Measurements from ENCODE around the gene TSPEAR. TPM values are rescaled to one million over a fixed set of nuclear protein-coding genes. Genes with fewer than 3 reads are reported as not detected.
"Not testable (repeated sequence)": the region's sequence is repeated elsewhere in the genome, so short reads cannot be mapped to it uniquely, and the experiment has no call there.

The TSPEAR gene
- polyA plus RNA-seq, 4 donors: 0.09 to 0.53 (median 0.27) TPM; not detected in 1

GRCh38 chr21:44589094-44589493 lies 122.3 kb downstream of the TSPEAR start:
- DNase-seq (no peak), FAIRE-seq (no peak)
- peaks cover 0 to 7% (median 6%) of the 10 kb centered on the region in 3 donors for H3K27me3 ChIP-seq (ENCODE audit: control insufficient read depth in 3 of 3, insufficient read depth in 3 of 3, low read length in 3 of 3)
- H3K4me1 ChIP-seq (ENCODE audit: control insufficient read depth in 3 of 3, insufficient read depth in 2 of 3, low read depth in 1 of 3, low read length in 2 of 3): no peaks in the 10 kb centered on the region
- H3K36me3 ChIP-seq (ENCODE audit: control insufficient read depth in 3 of 3, insufficient read depth in 2 of 3, low read depth in 1 of 3, low read length in 3 of 3): no peaks in the 10 kb centered on the region
- 89 to 93% (median 90%) methylated on average over 2 of the region's 2 CpGs for WGBS, 3 donors
- H3K4me3 ChIP-seq (ENCODE audit: low read depth in 1 of 3, low read length in 3 of 3): no peak overlapping the region
- H3K27ac ChIP-seq (ENCODE audit: low read depth in 1 of 3, low read length in 2 of 3): no peak overlapping the region
- H3K9me3 ChIP-seq (ENCODE audit: control insufficient read depth in 2 of 2, insufficient read depth in 1 of 2, low read depth in 1 of 2, low read length in 1 of 2): no peaks in the 10 kb centered on the region

GRCh38 chr21:44585892-44586291 lies 125.5 kb downstream of the TSPEAR start:
- FAIRE-seq (no peak), DNase-seq (no peak)
- WGBS, 3 donors: 63 to 86% (median 82%) methylated on average over 3 of the region's 3 CpGs
- Histone ChIP-seq H3K27ac (ENCODE audit: low read depth in 1 of 3, low read length in 2 of 3) (no peak overlapping the region), H3K27me3 (ENCODE audit: control insufficient read depth in 3 of 3, insufficient read depth in 3 of 3, low read length in 3 of 3) (peaks cover 0 to 7% (median 0%) of the 10 kb centered on the region in 3 donors), H3K9me3 (ENCODE audit: control insufficient read depth in 2 of 2, insufficient read depth in 1 of 2, low read depth in 1 of 2, low read length in 1 of 2) (peaks cover 0 to 5% of the 10 kb centered on the region in 2 donors), H3K4me1 (ENCODE audit: control insufficient read depth in 3 of 3, insufficient read depth in 2 of 3, low read depth in 1 of 3, low read length in 2 of 3) (no peaks in the 10 kb centered on the region), H3K36me3 (ENCODE audit: control insufficient read depth in 3 of 3, insufficient read depth in 2 of 3, low read depth in 1 of 3, low read length in 3 of 3) (no peaks in the 10 kb centered on the region), H3K4me3 (ENCODE audit: low read depth in 1 of 3, low read length in 3 of 3) (no peak overlapping the region)

DNA sequence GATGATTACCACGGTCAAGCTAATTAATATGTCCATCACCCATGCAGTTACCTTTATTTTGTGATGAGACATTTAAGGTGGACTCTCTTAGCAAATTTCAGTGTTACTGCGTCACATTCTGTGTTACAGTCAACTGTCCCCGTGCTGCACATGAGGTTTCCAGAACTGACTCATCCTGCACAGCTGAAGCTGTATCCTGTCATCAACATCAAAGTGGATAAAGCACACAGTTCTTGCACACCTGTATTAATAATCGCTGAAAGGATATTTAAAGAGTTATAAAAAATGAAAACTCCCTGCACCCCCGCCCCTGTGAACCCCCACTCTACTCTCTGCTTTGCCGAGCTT lies 127.6 kb downstream of the TSPEAR start:
- no peaks in the 10 kb centered on the region for H3K4me1 ChIP-seq (ENCODE audit: control insufficient read depth in 3 of 3, insufficient read depth in 2 of 3, low read depth in 1 of 3, low read length in 2 of 3)
- H3K4me3 ChIP-seq (ENCODE audit: low read depth in 1 of 3, low read length in 3 of 3): no peak overlapping the region
- H3K27me3 ChIP-seq (ENCODE audit: control insufficient read depth in 3 of 3, insufficient read depth in 3 of 3, low read length in 3 of 3): peaks cover 0 to 3% (median 0%) of the 10 kb centered on the region in 3 donors
- no peaks in the 10 kb centered on the region for H3K36me3 ChIP-seq (ENCODE audit: control insufficient read depth in 3 of 3, insufficient read depth in 2 of 3, low read depth in 1 of 3, low read length in 3 of 3)
- 58 to 70% (median 64%) methylated on average over 6 of the region's 6 CpGs for WGBS, 3 donors
- H3K9me3 ChIP-seq (ENCODE audit: control insufficient read depth in 2 of 2, insufficient read depth in 1 of 2, low read depth in 1 of 2, low read length in 1 of 2): peaks cover 0 to 5% of the 10 kb centered on the region in 2 donors
- no peak overlapping the region for H3K27ac ChIP-seq (ENCODE audit: low read depth in 1 of 3, low read length in 2 of 3)
- DNase-seq (no peak), FAIRE-seq (no peak)

GRCh38 chr21:44583089-44583799 lies 128.1 kb downstream of the TSPEAR start:
- DNase-seq: no peak
- 37 to 48% (median 46%) methylated on average over 11 of the region's 11 CpGs for WGBS, 3 donors
- no peak overlapping the region for H3K27ac ChIP-seq (ENCODE audit: low read depth in 1 of 3, low read length in 2 of 3)
- no peaks in the 10 kb centered on the region for H3K36me3 ChIP-seq (ENCODE audit: control insufficient read depth in 3 of 3, insufficient read depth in 2 of 3, low read depth in 1 of 3, low read length in 3 of 3)
- no peaks in the 10 kb centered on the region for H3K4me1 ChIP-seq (ENCODE audit: control insufficient read depth in 3 of 3, insufficient read depth in 2 of 3, low read depth in 1 of 3, low read length in 2 of 3)
- H3K4me3 ChIP-seq (ENCODE audit: low read depth in 1 of 3, low read length in 3 of 3): no peak overlapping the region
- no peak for FAIRE-seq
- peaks cover 0 to 3% (median 0%) of the 10 kb centered on the region in 3 donors for H3K27me3 ChIP-seq (ENCODE audit: control insufficient read depth in 3 of 3, insufficient read depth in 3 of 3, low read length in 3 of 3)
- peaks cover 0 to 10% of the 10 kb centered on the region in 2 donors for H3K9me3 ChIP-seq (ENCODE audit: control insufficient read depth in 2 of 2, insufficient read depth in 1 of 2, low read depth in 1 of 2, low read length in 1 of 2)

DNA sequence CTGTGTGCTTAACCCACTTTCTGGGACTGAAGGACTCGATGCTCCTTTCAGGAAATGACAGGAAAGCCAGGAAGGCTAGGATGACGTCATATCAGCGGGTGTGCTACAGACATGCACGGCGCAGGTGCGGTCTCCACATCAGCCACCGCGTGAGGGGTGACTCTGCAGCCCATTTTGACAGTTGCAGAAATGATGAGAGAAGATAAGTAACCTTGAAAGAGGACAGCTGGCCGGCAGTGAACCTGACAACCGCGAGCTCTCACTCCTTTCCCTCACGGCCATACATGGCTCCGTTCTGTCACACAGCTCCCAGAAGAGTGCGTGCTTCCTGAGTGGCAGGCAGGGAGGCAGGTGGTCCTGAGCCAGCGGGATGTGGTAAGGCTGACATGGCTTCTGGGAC lies 129.3 kb downstream of the TSPEAR start:
- Histone ChIP-seq H3K4me1 (ENCODE audit: control insufficient read depth in 3 of 3, insufficient read depth in 2 of 3, low read depth in 1 of 3, low read length in 2 of 3) (no peaks in the 10 kb centered on the region), H3K9me3 (ENCODE audit: control insufficient read depth in 2 of 2, insufficient read depth in 1 of 2, low read depth in 1 of 2, low read length in 1 of 2) (peaks cover 0 to 14% of the 10 kb centered on the region in 2 donors), H3K36me3 (ENCODE audit: control insufficient read depth in 3 of 3, insufficient read depth in 2 of 3, low read depth in 1 of 3, low read length in 3 of 3) (no peaks in the 10 kb centered on the region), H3K4me3 (ENCODE audit: low read depth in 1 of 3, low read length in 3 of 3) (no peak overlapping the region), H3K27ac (ENCODE audit: low read depth in 1 of 3, low read length in 2 of 3) (no peak overlapping the region), H3K27me3 (ENCODE audit: control insufficient read depth in 3 of 3, insufficient read depth in 3 of 3, low read length in 3 of 3) (peaks cover 0 to 3% (median 0%) of the 10 kb centered on the region in 3 donors)
- DNase-seq: no peak
- no peak for FAIRE-seq
- WGBS, 3 donors: 76 to 80% (median 77%) methylated on average over 14 to 15 of the region's 15 CpGs

DNA sequence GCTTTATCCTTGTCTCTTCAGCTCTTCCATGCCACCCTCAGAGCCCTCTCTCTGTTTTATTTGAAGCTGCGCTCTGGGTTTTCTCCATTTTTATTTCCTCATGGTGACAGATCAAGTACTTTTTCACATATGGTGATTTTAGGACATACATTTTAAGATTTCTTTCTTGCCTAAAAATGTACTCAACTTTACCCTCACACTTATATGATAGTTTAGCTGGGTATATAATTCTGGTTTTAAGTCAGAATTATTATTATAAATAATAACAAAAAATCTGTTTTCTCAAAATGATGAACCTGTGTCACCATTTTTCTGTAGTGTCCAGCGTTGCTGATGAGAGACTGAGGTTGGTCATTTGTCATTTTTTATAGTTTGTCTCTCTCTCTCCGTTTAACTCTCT lies 130.2 kb downstream of the TSPEAR start:
- FAIRE-seq (no peak), DNase-seq (no peak)
- WGBS, 3 donors: 83 to 91% (median 88%) methylated on average over 3 of the region's 3 CpGs
- H3K27ac ChIP-seq (ENCODE audit: low read depth in 1 of 3, low read length in 2 of 3): no peak overlapping the region
- no peaks in the 10 kb centered on the region for H3K36me3 ChIP-seq (ENCODE audit: control insufficient read depth in 3 of 3, insufficient read depth in 2 of 3, low read depth in 1 of 3, low read length in 3 of 3)
- peaks cover 0 to 3% (median 0%) of the 10 kb centered on the region in 3 donors for H3K27me3 ChIP-seq (ENCODE audit: control insufficient read depth in 3 of 3, insufficient read depth in 3 of 3, low read length in 3 of 3)
- no peaks in the 10 kb centered on the region for H3K4me1 ChIP-seq (ENCODE audit: control insufficient read depth in 3 of 3, insufficient read depth in 2 of 3, low read depth in 1 of 3, low read length in 2 of 3)
- H3K9me3 ChIP-seq (ENCODE audit: control insufficient read depth in 2 of 2, insufficient read depth in 1 of 2, low read depth in 1 of 2, low read length in 1 of 2): peaks cover 0 to 19% of the 10 kb centered on the region in 2 donors
- no peak overlapping the region for H3K4me3 ChIP-seq (ENCODE audit: low read depth in 1 of 3, low read length in 3 of 3)

- 22 to 37% (median 27%) methylated on average over 18 to 19 of the region's 19 CpGs for WGBS, 3 donors
- not testable (repeated sequence) for H3K36me3 ChIP-seq (ENCODE audit: control insufficient read depth in 3 of 3, insufficient read depth in 2 of 3, low read depth in 1 of 3, low read length in 3 of 3); H3K4me3 ChIP-seq (ENCODE audit: low read depth in 1 of 3, low read length in 3 of 3); FAIRE-seq; DNase-seq; H3K27me3 ChIP-seq (ENCODE audit: control insufficient read depth in 3 of 3, insufficient read depth in 3 of 3, low read length in 3 of 3); H3K4me1 ChIP-seq (ENCODE audit: control insufficient read depth in 3 of 3, insufficient read depth in 2 of 3, low read depth in 1 of 3, low read length in 2 of 3); H3K27ac ChIP-seq (ENCODE audit: low read depth in 1 of 3, low read length in 2 of 3)
- H3K9me3 ChIP-seq (ENCODE audit: control insufficient read depth in 2 of 2, insufficient read depth in 1 of 2, low read depth in 1 of 2, low read length in 1 of 2): peaks cover 0 to 27% of the 10 kb centered on the region in 2 donors
Measured at GRCh38 chr21:44580231-44580821, 131.0 kb downstream of the TSPEAR start, which contains the start of gene KRTAP10-5. TSS of gene KRTAP10-5 (minus strand) at chr21:44580604. CDS start at chr21:44580578, 26 bp downstream.

DNA sequence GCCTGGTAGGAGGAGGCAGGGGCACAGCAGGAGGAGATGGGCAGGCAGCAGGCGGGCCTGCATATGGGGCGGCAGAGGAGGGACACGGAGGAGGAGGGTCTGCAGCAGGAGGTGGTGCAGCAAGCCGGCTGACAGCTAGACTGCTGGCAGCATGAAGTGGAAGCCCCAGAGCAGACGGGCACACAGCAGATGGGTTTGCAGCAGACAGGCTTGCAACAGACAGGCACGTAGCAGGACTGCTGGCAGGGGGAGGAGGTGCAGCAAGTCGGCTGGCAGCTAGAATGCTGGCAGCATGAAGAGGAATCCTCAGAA lies 131.6 kb downstream of the TSPEAR start:
- DNase-seq (no peak), FAIRE-seq (no peak)
- H3K36me3 ChIP-seq (ENCODE audit: control insufficient read depth in 3 of 3, insufficient read depth in 2 of 3, low read depth in 1 of 3, low read length in 3 of 3): no peaks in the 10 kb centered on the region
- no peaks in the 10 kb centered on the region for H3K4me1 ChIP-seq (ENCODE audit: control insufficient read depth in 3 of 3, insufficient read depth in 2 of 3, low read depth in 1 of 3, low read length in 2 of 3)
- H3K9me3 ChIP-seq (ENCODE audit: control insufficient read depth in 2 of 2, insufficient read depth in 1 of 2, low read depth in 1 of 2, low read length in 1 of 2): peaks cover 0 to 28% of the 10 kb centered on the region in 2 donors
- no peak overlapping the region for H3K4me3 ChIP-seq (ENCODE audit: low read depth in 1 of 3, low read length in 3 of 3)
- no peaks in the 10 kb centered on the region for H3K27me3 ChIP-seq (ENCODE audit: control insufficient read depth in 3 of 3, insufficient read depth in 3 of 3, low read length in 3 of 3)
- WGBS, 3 donors: 61 to 74% (median 64%) methylated on average over 6 to 7 of the region's 7 CpGs
- H3K27ac ChIP-seq (ENCODE audit: low read depth in 1 of 3, low read length in 2 of 3): no peak overlapping the region
